HCT116 (cell line): Measurements from ENCODE around the gene PBXIP1. TPM values are rescaled to one million over a fixed set of nuclear protein-coding genes. Genes with fewer than 3 reads are reported as not detected.

Experiments used
- ATAC-seq: fragments of 200-7000 bp; cut with Tn5 transposase; 2 replicates; pipeline ENCODE4 v1.9.1; 2020; ENCODE audit warnings: mild to moderate bottlenecking, moderate library complexity
- BruUV-seq: library from RNA; stranded (reverse); fragments of 400-500 nt; replicated peaks from 2 replicates; lab custom pipeline; 2021; lab: Mats Ljungman, UMichigan
- CTCF ChIA-PET: fragments of 300-600 bp; sonication (Branson Sonifier 250); formaldehyde crosslinking; loops from one replicate; lab custom pipeline; 2021; ENCODE audit warnings: antibody characterized with exemption; lab: Charles Lee
- POLR2A ChIA-PET: fragments of 300-600, 350-600 bp; sonication (Branson Sonifier 250); formaldehyde crosslinking; loops from one replicate; lab custom pipeline; 2021; ENCODE audit warnings: antibody characterized with exemption; lab: Charles Lee
- RAD21 ChIA-PET, 2 experiments: fragments of 300-600 bp; sonication (Branson Sonifier 250); formaldehyde crosslinking; loops; one replicate each; lab custom pipeline; 2023; ENCODE audit warnings: low total read pairs in 2 of 2; ENCODE audit not compliant: uncharacterized antibody in 2 of 2, unreplicated experiment in 2 of 2, low non-redundant PET in 1 of 2; lab: Charles Lee
- DNase-seq: peaks from one replicate; pipeline ENCODE4 v3.0.0-alpha.2; 2010; ENCODE audit warnings: low read depth, low spot score
- H2AFZ ChIP-seq: fragments of 200-600 bp; shearing (Covaris generic), sonication (generic); 2 replicates; pipeline ENCODE4 v1.6.1; 2017; ENCODE audit warnings: low read depth, mixed run types, mixed read lengths, antibody characterized with exemption, low read length; ENCODE audit not compliant: poor library complexity, severe bottlenecking
- H3K27ac ChIP-seq: 2 replicates; pipeline ENCODE4 v1.5.1; 2012; ENCODE audit warnings: low read depth, low read length
- H3K27me3 ChIP-seq: fragments of 200-600 bp; sonication (generic); 2 replicates; pipeline ENCODE4 v1.6.1; 2016; ENCODE audit warnings: mixed run types, low read length, mixed read lengths; ENCODE audit not compliant: insufficient read depth
- H3K36me3 ChIP-seq, 2 experiments: fragments of 200-500 bp in 1 of 2; fragments of 200-600 bp in 1 of 2; sonication (Bioruptor generic) in 1 of 2; sonication (generic) in 1 of 2; 2 replicates each; pipeline versions ENCODE4 v1.5.1 to v1.6.1; 2014 to 2016; ENCODE audit warnings: low read length in 2 of 2, inconsistent platforms in 1 of 2, mixed read lengths in 1 of 2, mixed run types in 1 of 2; ENCODE audit not compliant: insufficient read depth in 2 of 2, control insufficient read depth in 1 of 2
- H3K4me1 ChIP-seq, 2 experiments: fragments of 200-600 bp in 1 of 2; sonication (generic) in 1 of 2; 2 replicates each; pipeline versions ENCODE4 v1.5.1 to v1.6.1; 2012 to 2017; ENCODE audit warnings: low read length in 2 of 2, inconsistent platforms in 1 of 2, mild to moderate bottlenecking in 1 of 2, mixed read lengths in 1 of 2, mixed run types in 1 of 2, moderate library complexity in 1 of 2; ENCODE audit not compliant: insufficient read depth in 2 of 2, control insufficient read depth in 1 of 2
- H3K4me2 ChIP-seq: fragments of 200-600 bp; sonication (generic); 2 replicates; pipeline ENCODE4 v1.6.1; 2017; ENCODE audit warnings: mixed run types, low read length, mixed read lengths
- H3K4me3 ChIP-seq, 2 experiments: fragments of 200-600 bp in 1 of 2; sonication (generic) in 1 of 2; replicated peaks in 1 of 2; 2 replicates each; pipeline ENCODE4 v1.5.1; 2011 to 2016; ENCODE audit warnings: low read length in 2 of 2, control low read depth in 1 of 2, low read depth in 1 of 2, mild to moderate bottlenecking in 1 of 2, mixed read lengths in 1 of 2, mixed run types in 1 of 2
- H3K79me2 ChIP-seq: fragments of 200-600 bp; sonication (generic); 2 replicates; pipeline ENCODE4 v1.6.1; 2017; ENCODE audit warnings: mild to moderate bottlenecking, mixed run types, low read length, moderate library complexity, mixed read lengths; ENCODE audit not compliant: insufficient read depth
- H3K9ac ChIP-seq: fragments of 200-600 bp; sonication (generic); 2 replicates; pipeline ENCODE4 v1.6.1; 2016; ENCODE audit warnings: low read length, mixed read lengths
- H3K9me2 ChIP-seq: fragments of 200-600 bp; sonication (generic), shearing (Covaris generic); 2 replicates; pipeline ENCODE4 v1.6.1; 2017; ENCODE audit warnings: mixed run types, mild to moderate bottlenecking, moderate library complexity; ENCODE audit not compliant: insufficient read depth
- H3K9me3 ChIP-seq, 2 experiments: fragments of 200-500 bp in 1 of 2; fragments of 200-600 bp in 1 of 2; sonication (Bioruptor generic) in 1 of 2; sonication (generic) in 1 of 2; 2 replicates each; pipeline ENCODE4 v1.6.1; 2014 to 2017; ENCODE audit warnings: low read length in 2 of 2, mixed read lengths in 2 of 2, inconsistent platforms in 1 of 2, low read depth in 1 of 2, mild to moderate bottlenecking in 1 of 2, mixed run types in 1 of 2, moderate library complexity in 1 of 2; ENCODE audit not compliant: control insufficient read depth in 1 of 2, insufficient read depth in 1 of 2
- H4K20me1 ChIP-seq: fragments of 200-600 bp; sonication (generic), shearing (Covaris generic); 2 replicates; pipeline ENCODE4 v1.6.1; 2017; ENCODE audit warnings: mixed run types, mild to moderate bottlenecking, moderate library complexity; ENCODE audit not compliant: insufficient read depth
- EZH2phosphoT487 ChIP-seq: fragments of 200-600 bp; IDR thresholded peaks from 2 replicates; pipeline ENCODE4 v1.6.1; 2018; ENCODE audit warnings: antibody characterized with exemption, borderline replicate concordance
- JUND ChIP-seq: IDR thresholded peaks from 2 replicates; pipeline ENCODE4 v1.6.1; 2012
- POLR2A ChIP-seq: IDR thresholded peaks from 2 replicates; pipeline ENCODE4 v1.7.0; 2011; ENCODE audit warnings: borderline replicate concordance; ENCODE audit not compliant: insufficient read depth, insufficient read length; ENCODE audit errors: extremely low read depth
- POLR2AphosphoS5 ChIP-seq: IDR thresholded peaks from 2 replicates; pipeline ENCODE4 v1.6.1; 2011; ENCODE audit warnings: mild to moderate bottlenecking, low read depth, low read length, moderate library complexity
- SRF ChIP-seq: IDR thresholded peaks from 2 replicates; pipeline ENCODE4 v1.6.1; 2012; ENCODE audit warnings: low read depth
- YY1 ChIP-seq: IDR thresholded peaks from 2 replicates; pipeline ENCODE4 v1.6.1; 2011; ENCODE audit warnings: low read length, low read depth, moderate library complexity, mild to moderate bottlenecking; ENCODE audit not compliant: insufficient replicate concordance; ENCODE audit errors: extremely low read depth
- ZBTB33 ChIP-seq: IDR thresholded peaks from 2 replicates; pipeline ENCODE4 v1.6.1; 2011; ENCODE audit warnings: mild to moderate bottlenecking, low read length, moderate library complexity; ENCODE audit not compliant: insufficient replicate concordance; ENCODE audit errors: extremely low read depth
- ZFX ChIP-seq: fragments of 450-650 bp; IDR thresholded peaks from 2 replicates; pipeline ENCODE4 v1.6.1; 2017
- ZNF274 ChIP-seq: fragments of 200-500 bp; sonication (Bioruptor generic); IDR thresholded peaks from 2 replicates; pipeline ENCODE4 v1.6.1; 2014; ENCODE audit warnings: mild to moderate bottlenecking, low read depth, low read length, inconsistent platforms
- intact Hi-C: fragments of 100-400 bp; cut with micrococcal nuclease; formaldehyde crosslinking; loops from 2 replicates; pipeline ENCODE4 v1.10.0; 2022
- total RNA-seq: library from RNA; stranded (reverse); gene quantifications from one replicate; pipeline ENCODE4 v1.2.1, GENCODE V29; 2021; ENCODE audit not compliant: unreplicated experiment
- TF ChIP-seq, protein P1 (sequence below), 3 experiments: fragments of 200-600 bp in 1 of 3; sonication (generic) in 1 of 3; IDR thresholded peaks in 2 of 3; conservative IDR thresholded peaks in 1 of 3; 2 replicates each; pipeline ENCODE4 v1.5.1; 2012 to 2017; ENCODE audit warnings: low read depth in 2 of 3, low read length in 2 of 3, antibody characterized with exemption in 1 of 3, borderline replicate concordance in 1 of 3, control low read depth in 1 of 3, mild to moderate bottlenecking in 1 of 3, mixed read lengths in 1 of 3, mixed run types in 1 of 3, moderate library complexity in 1 of 3; ENCODE audit not compliant: insufficient read depth in 1 of 3

Gene PBXIP1
- total RNA-seq, 1 experiment from 2014 or later, result 12.6 TPM

DNA sequence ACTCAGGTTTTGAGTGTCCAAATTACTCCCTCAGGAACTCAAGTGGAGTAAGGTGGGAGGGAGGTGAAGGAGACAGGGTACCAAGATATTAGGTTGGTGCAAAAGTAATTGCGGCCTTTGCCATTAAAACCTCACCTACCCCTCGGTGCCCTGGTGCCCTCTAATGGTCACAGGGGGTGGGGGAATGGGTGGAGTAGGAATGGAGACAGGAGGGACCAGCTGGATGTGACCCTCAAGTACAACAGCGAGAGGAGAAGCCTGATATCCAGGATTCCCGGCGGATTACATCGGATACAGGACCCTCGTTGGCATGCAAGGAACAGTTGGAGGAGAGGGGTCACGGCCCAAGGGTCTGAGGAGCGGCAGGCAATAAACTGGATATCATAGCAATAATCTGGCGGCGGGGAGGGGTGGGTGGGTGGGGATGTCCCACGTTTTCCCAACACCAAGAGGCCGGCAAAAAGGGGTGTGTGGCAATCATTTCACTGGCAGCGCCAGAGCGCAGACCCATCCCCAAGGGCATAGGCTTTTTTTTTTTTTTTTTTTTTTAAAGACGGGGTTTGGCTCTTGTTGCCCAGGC, 42.4 kb upstream of the PBXIP1 start:
- peaks cover 7% of the 10 kb centered on the region for H3K79me2 ChIP-seq
- ChIA-PET CTCF (interaction anchor here (1.0 to 2.6 kb wide), 13 partner anchors 10 to 88 kb away, joined by 3 to 25 read pairs (median 7); partner anchors contain the start of genes ADAM15, FLAD1, PBXIP1 and PYGO2), POLR2A (interaction anchor here (0.9 to 2.5 kb wide), 3 partner anchors 25 to 47 kb away, joined by 6 to 22 read pairs (median 9); partner anchors contain the start of gene SHC1), RAD21 (interaction anchor here in 1 of 2 experiments (1.7 kb wide), 1 partner anchor 37 kb away, joined by 5 read pairs; the partner anchor contains the start of gene PYGO2)
- BruUV-seq, result no TSS peak
- no peak overlapping the region for H3K4me3 ChIP-seq
- no peaks in the 10 kb centered on the region for H4K20me1 ChIP-seq
- ATAC-seq (no peak), DNase-seq (no peak)
- H3K27ac ChIP-seq, result peak overlapping the region; percentile 99
- no peak overlapping the region for H3K9ac ChIP-seq
- no peaks in the 10 kb centered on the region for H3K9me2 ChIP-seq
- no peak for TF ChIP-seq ZFX
- TF ChIP-seq, protein P1, sequence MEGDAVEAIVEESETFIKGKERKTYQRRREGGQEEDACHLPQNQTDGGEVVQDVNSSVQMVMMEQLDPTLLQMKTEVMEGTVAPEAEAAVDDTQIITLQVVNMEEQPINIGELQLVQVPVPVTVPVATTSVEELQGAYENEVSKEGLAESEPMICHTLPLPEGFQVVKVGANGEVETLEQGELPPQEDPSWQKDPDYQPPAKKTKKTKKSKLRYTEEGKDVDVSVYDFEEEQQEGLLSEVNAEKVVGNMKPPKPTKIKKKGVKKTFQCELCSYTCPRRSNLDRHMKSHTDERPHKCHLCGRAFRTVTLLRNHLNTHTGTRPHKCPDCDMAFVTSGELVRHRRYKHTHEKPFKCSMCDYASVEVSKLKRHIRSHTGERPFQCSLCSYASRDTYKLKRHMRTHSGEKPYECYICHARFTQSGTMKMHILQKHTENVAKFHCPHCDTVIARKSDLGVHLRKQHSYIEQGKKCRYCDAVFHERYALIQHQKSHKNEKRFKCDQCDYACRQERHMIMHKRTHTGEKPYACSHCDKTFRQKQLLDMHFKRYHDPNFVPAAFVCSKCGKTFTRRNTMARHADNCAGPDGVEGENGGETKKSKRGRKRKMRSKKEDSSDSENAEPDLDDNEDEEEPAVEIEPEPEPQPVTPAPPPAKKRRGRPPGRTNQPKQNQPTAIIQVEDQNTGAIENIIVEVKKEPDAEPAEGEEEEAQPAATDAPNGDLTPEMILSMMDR (IDR thresholded peaks at IDR 0.05 in 2 of 3, conservative IDR thresholded peaks at IDR 0.05 in 1 of 3; ENCODE audit: borderline replicate concordance in 1 of 3, insufficient read depth in 1 of 3, low read depth in 2 of 3, low read length in 2 of 3), result peak in 2 of 3 experiments; percentile 22 to 29; a peak in 1 of 6 replicates
- no peaks in the 10 kb centered on the region for H3K9me3 ChIP-seq
- peaks cover 28 to 66% of the 10 kb centered on the region in 2 experiments for H3K4me1 ChIP-seq
- no peaks in the 10 kb centered on the region for H3K36me3 ChIP-seq
- H3K4me2 ChIP-seq, result peak overlapping the region; percentile 96
- no peak overlapping the region for H2AFZ ChIP-seq
- intact Hi-C loops, result loop anchor here (2.0 to 5.0 kb wide), 2 partner anchors 36 to 439 kb away; partner anchors contain the start of genes PYGO2 and UBE2Q1
- H3K27me3 ChIP-seq, result no peaks in the 10 kb centered on the region

DNA sequence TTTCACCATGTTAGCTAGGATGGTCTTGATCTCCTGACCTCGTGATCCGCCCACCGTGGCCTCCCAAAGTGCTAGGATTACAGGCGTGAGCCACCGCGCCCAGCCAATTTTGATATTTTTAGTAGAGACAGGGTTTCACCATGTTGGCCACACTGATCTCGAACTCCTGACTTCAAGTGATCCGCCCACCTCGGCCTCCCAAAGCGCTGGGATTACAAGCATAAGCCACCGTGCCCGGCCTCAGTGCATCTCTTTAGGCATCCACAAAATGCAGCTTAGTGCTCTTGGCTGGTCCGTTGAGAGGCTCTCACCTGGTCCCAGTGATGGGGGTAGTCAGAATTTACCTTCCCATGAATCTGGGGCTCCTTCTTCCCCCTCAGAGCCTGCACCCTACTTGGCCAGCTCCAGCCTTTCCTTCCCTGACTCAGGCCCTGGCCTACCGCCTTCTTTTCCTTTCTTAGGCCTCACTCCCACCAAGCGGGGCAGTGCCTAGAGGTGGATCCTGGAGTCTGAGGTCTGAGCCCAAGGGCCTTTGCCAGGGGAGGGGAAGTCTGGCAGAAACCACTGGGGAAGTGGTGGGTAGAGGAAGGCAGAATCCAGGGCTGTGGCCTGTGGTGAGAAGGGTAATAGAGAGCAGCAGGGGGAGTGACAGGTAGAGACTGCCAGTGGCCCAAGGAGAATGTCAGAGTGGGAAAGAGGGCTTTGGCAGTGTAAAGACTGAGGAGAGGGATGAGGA, 41.2 kb upstream of the PBXIP1 start:
- no peaks in the 10 kb centered on the region for H3K27me3 ChIP-seq
- no peaks in the 10 kb centered on the region for H3K36me3 ChIP-seq
- no TSS peak for BruUV-seq
- ChIA-PET CTCF (interaction anchor here (2.0 to 2.9 kb wide), 2 partner anchors 20 to 26 kb away, joined by 5 to 10 read pairs; partner anchors contain the start of gene SHC1), RAD21 (no interaction called here), POLR2A (no interaction called here)
- H3K27ac ChIP-seq, result no peak overlapping the region
- no peaks in the 10 kb centered on the region for H4K20me1 ChIP-seq
- no peaks in the 10 kb centered on the region for H3K9me3 ChIP-seq
- intact Hi-C loops, result loop anchor here (5.0 kb wide), 1 partner anchor 35 kb away; the partner anchor contains the start of gene PYGO2
- no peaks in the 10 kb centered on the region for H3K9me2 ChIP-seq
- H3K4me2 ChIP-seq, result no peak overlapping the region
- H2AFZ ChIP-seq, result no peak overlapping the region
- H3K79me2 ChIP-seq, result no peaks in the 10 kb centered on the region
- H3K4me1 ChIP-seq, result peaks cover 28 to 76% of the 10 kb centered on the region in 2 experiments
- no peak for DNase-seq
- H3K4me3 ChIP-seq, result no peak overlapping the region
- ATAC-seq, result no peak
- H3K9ac ChIP-seq, result no peak overlapping the region
- no peak for TF ChIP-seq ZNF274
- TF ChIP-seq JUND, result no peak
- TF ChIP-seq POLR2A, result no peak
- TF ChIP-seq POLR2AphosphoS5, result no peak
- no peak for TF ChIP-seq EZH2phosphoT487
- no peak for TF ChIP-seq SRF
- no peak for TF ChIP-seq ZBTB33
- no peak for TF ChIP-seq YY1
